ENCODE measurements around the gene RADIL. TPM values are rescaled to one million over a fixed set of nuclear protein-coding genes. Genes with fewer than 3 reads are reported as not detected.

Gene RADIL
- total RNA-seq, 1 experiment from 2014 or later: not detected

DNA sequence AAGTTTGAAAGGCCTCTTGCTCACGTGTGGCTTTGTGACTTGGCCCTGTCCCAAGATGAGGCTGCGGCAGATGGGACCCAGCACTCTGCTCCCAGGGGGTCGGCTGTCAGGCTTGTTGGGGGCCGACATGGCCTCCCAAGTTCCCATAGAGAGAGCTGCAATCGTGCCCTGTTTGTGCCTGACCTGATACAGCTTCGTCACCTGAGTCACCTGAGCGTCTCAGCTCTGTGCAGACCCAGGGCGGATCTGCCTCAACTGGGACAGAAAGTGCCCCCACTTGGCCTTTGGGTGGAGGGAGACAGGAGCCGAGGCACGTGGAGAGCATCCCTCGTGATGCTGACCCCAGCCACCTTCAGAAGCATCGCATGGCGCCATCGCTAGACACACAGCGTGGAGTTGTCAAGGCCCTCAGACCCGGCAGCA, 43.4 kb downstream of the RADIL start:
- no peaks in the 10 kb centered on the region for H3K36me3 Mint-ChIP-seq (ENCODE audit: insufficient read depth, unreplicated experiment)

GRCh38 chr7:4838626-4839334, 44.7 kb downstream of the RADIL start:
- intact Hi-C loops (cut with micrococcal nuclease; ENCODE audit: unreplicated experiment): no loop called here
- H3K27ac Mint-ChIP-seq (ENCODE audit: unreplicated experiment): no peak overlapping the region
- no peaks in the 10 kb centered on the region for H3K27me3 Mint-ChIP-seq (ENCODE audit: insufficient read depth, unreplicated experiment)

More for the DNA sequence above, 43.4 kb downstream of the RADIL start:
- TF ChIP-seq CTCF (IDR thresholded peaks at IDR 0.05; ENCODE audit: insufficient read depth in 1 of 2, low read depth in 1 of 2, low read length in 1 of 2, severe bottlenecking in 1 of 2, unreplicated experiment in 1 of 2): no peak
- no peaks in the 10 kb centered on the region for H3K4me1 ChIP-seq
- Mint-ChIP-seq H3K9me3 (ENCODE audit: unreplicated experiment) (no peaks in the 10 kb centered on the region), H3K4me1 (ENCODE audit: low read depth, unreplicated experiment) (no peaks in the 10 kb centered on the region), H3K27me3 (ENCODE audit: insufficient read depth, unreplicated experiment) (no peaks in the 10 kb centered on the region), H3K27ac (ENCODE audit: unreplicated experiment) (no peak overlapping the region), H3K4me3 (ENCODE audit: unreplicated experiment) (no peak overlapping the region)
- BruUV-seq (replicated peaks): no TSS peak
- no peaks in the 10 kb centered on the region for H3K9me3 ChIP-seq
- no peak overlapping the region for H3K4me3 ChIP-seq (ENCODE audit: low read depth, low read length)
- H3K27me3 ChIP-seq (replicated peaks; ENCODE audit: control insufficient read depth, insufficient read depth, low read length): no peaks in the 10 kb centered on the region
- no peak for DNase-seq
- no peaks in the 10 kb centered on the region for H3K36me3 ChIP-seq (ENCODE audit: control insufficient read depth, insufficient read depth, low read length)
- POLR2A ChIA-PET: no interaction called here
- intact Hi-C loops (cut with micrococcal nuclease; ENCODE audit: unreplicated experiment): loop anchor here (10.0 kb wide), 1 partner anchor 125 kb away; no protein-coding TSS in a partner anchor
- CTCF ChIA-PET: no interaction called here

More at GRCh38 chr7:4838626-4839334, 44.7 kb downstream of the RADIL start:
- Mint-ChIP-seq H3K36me3 (ENCODE audit: insufficient read depth, unreplicated experiment) (no peaks in the 10 kb centered on the region), H3K4me3 (ENCODE audit: unreplicated experiment) (no peak overlapping the region), H3K4me1 (ENCODE audit: low read depth, unreplicated experiment) (no peaks in the 10 kb centered on the region), H3K9me3 (ENCODE audit: unreplicated experiment) (no peaks in the 10 kb centered on the region)
- no peaks in the 10 kb centered on the region for H3K36me3 ChIP-seq (ENCODE audit: control insufficient read depth, insufficient read depth, low read length)
- no peaks in the 10 kb centered on the region for H3K4me1 ChIP-seq
- no peak for DNase-seq
- no peak for TF ChIP-seq CTCF (IDR thresholded peaks at IDR 0.05; ENCODE audit: insufficient read depth in 1 of 2, low read depth in 1 of 2, low read length in 1 of 2, severe bottlenecking in 1 of 2, unreplicated experiment in 1 of 2)
- H3K9me3 ChIP-seq: no peaks in the 10 kb centered on the region
- ChIA-PET POLR2A (no interaction called here), CTCF (no interaction called here)
- H3K4me3 ChIP-seq (ENCODE audit: low read depth, low read length): no peak overlapping the region
- BruUV-seq (replicated peaks): no TSS peak
- no peaks in the 10 kb centered on the region for H3K27me3 ChIP-seq (replicated peaks; ENCODE audit: control insufficient read depth, insufficient read depth, low read length)

All from Caco-2 (cell line).